ENCODE results near the gene SSPN.

The SSPN gene

GRCh38 chr12:26195250-26195640 lies at the start of gene SSPN:
Gene SSPN (plus strand): TSS chr12:26195573. CDS start chr12:26195673, 100 bp downstream.
- DNase-seq: no peak

GRCh38 chr12:26148291-26148690 lies 47.1 kb upstream of the SSPN start:
- DNase-seq: no peak

GRCh38 chr12:26149968-26150500 lies 45.3 kb upstream of the SSPN start:
- no peak for DNase-seq

GRCh38 chr12:26150736-26151450 lies 44.5 kb upstream of the SSPN start:
- no peak for DNase-seq

- DNase-seq: no peak
These were observed 42.8 kb upstream of the SSPN start for GRCh38 chr12:26152507-26153102.

- no peak for DNase-seq
These were observed 41.8 kb upstream of the SSPN start for GRCh38 chr12:26153421-26154154.

GRCh38 chr12:26156201-26156871 lies 39.0 kb upstream of the SSPN start:
- no peak for DNase-seq

GRCh38 chr12:26157001-26157400 lies 38.4 kb upstream of the SSPN start:
- no peak for DNase-seq

- DNase-seq: no peak
These were observed 37.2 kb upstream of the SSPN start for GRCh38 chr12:26158078-26158764.

GRCh38 chr12:26162174-26162573 lies 33.2 kb upstream of the SSPN start:
- no peak for DNase-seq

- DNase-seq: no peak
These were observed 32.5 kb upstream of the SSPN start for GRCh38 chr12:26162905-26163304.

GRCh38 chr12:26164118-26164517 lies 31.3 kb upstream of the SSPN start:
- DNase-seq: no peak

GRCh38 chr12:26172013-26172412 lies 23.4 kb upstream of the SSPN start:
- DNase-seq: no peak

- DNase-seq: no peak
These were observed 22.8 kb upstream of the SSPN start for GRCh38 chr12:26172539-26172938.

GRCh38 chr12:26172946-26173552 lies 22.3 kb upstream of the SSPN start:
- no peak for DNase-seq

- DNase-seq: no peak
These were observed 18.6 kb upstream of the SSPN start for GRCh38 chr12:26176725-26177124.

- DNase-seq: no peak
These were observed 18.1 kb upstream of the SSPN start for GRCh38 chr12:26177283-26177682.

- no peak for DNase-seq
These were observed 15.5 kb upstream of the SSPN start for GRCh38 chr12:26179826-26180225.

GRCh38 chr12:26182377-26182776 lies 13.0 kb upstream of the SSPN start:
- no peak for DNase-seq

- DNase-seq: no peak
These were observed 9.6 kb upstream of the SSPN start for GRCh38 chr12:26185532-26186320.
